Measurements from ENCODE around the gene DOCK1.

Gene DOCK1

GRCh38 chr10:127500127-127500526 lies 594.9 kb downstream of the DOCK1 start:
- no peak overlapping the region for H3K4me3 ChIP-seq (replicated peaks; ENCODE audit: low read depth, low read length)
- DNase-seq (ENCODE audit: low read depth) = no peak
- TF ChIP-seq, protein P1, sequence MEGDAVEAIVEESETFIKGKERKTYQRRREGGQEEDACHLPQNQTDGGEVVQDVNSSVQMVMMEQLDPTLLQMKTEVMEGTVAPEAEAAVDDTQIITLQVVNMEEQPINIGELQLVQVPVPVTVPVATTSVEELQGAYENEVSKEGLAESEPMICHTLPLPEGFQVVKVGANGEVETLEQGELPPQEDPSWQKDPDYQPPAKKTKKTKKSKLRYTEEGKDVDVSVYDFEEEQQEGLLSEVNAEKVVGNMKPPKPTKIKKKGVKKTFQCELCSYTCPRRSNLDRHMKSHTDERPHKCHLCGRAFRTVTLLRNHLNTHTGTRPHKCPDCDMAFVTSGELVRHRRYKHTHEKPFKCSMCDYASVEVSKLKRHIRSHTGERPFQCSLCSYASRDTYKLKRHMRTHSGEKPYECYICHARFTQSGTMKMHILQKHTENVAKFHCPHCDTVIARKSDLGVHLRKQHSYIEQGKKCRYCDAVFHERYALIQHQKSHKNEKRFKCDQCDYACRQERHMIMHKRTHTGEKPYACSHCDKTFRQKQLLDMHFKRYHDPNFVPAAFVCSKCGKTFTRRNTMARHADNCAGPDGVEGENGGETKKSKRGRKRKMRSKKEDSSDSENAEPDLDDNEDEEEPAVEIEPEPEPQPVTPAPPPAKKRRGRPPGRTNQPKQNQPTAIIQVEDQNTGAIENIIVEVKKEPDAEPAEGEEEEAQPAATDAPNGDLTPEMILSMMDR (IDR thresholded peaks at IDR 0.05; ENCODE audit: low read length, missing control alignments) = no peak

All from fibroblast of pulmonary artery (primary cell).